ENCODE data around the gene IL12B.
A peak's percentile ranks its signal among the peaks of the same experiment; 100 is the strongest.
"Not testable (repeated sequence)": the region's sequence is repeated elsewhere in the genome, so short reads cannot be mapped to it uniquely, and the experiment has no call there.

Gene IL12B

GRCh38 chr5:159290741-159291140 is 39.5 kb downstream of the IL12B start:
- no peak for DNase-seq

- peak; percentile 83 for DNase-seq
These were observed 43.8 kb downstream of the IL12B start for GRCh38 chr5:159286420-159287035.

- no peak for DNase-seq
These were observed 55.6 kb downstream of the IL12B start for GRCh38 chr5:159274676-159275075.

GRCh38 chr5:159273923-159274322 is 56.4 kb downstream of the IL12B start:
- DNase-seq: no peak

GRCh38 chr5:159269723-159270122 is 60.6 kb downstream of the IL12B start:
- DNase-seq: no peak

- DNase-seq: not testable (repeated sequence)
These were observed 63.5 kb downstream of the IL12B start for GRCh38 chr5:159266764-159267163.

Data from hematopoietic multipotent progenitor cell treated with erythropoietin and hydrocortisone succinate and interleukin-3 and kit ligand, for 6 days (in vitro differentiated cells).